ENCODE data around the gene NAALADL2.

NAALADL2 gene

GRCh38 chr3:175039875-175040274, 180.7 kb downstream of the NAALADL2 start:
- no peak for DNase-seq (ENCODE audit: extremely low read depth, low read depth)
- no peak for TF ChIP-seq CTCF (IDR thresholded peaks at IDR 0.05; ENCODE audit: low read depth, low read length)

- TF ChIP-seq CTCF (IDR thresholded peaks at IDR 0.05; ENCODE audit: low read depth, low read length), result no peak
- DNase-seq (ENCODE audit: extremely low read depth, low read depth), result no peak
Measured at GRCh38 chr3:175041369-175041768, 182.2 kb downstream of the NAALADL2 start.

GRCh38 chr3:175046601-175047000, 187.5 kb downstream of the NAALADL2 start:
- TF ChIP-seq CTCF (IDR thresholded peaks at IDR 0.05; ENCODE audit: low read depth, low read length), result no peak
- no peak for DNase-seq (ENCODE audit: extremely low read depth, low read depth)

GRCh38 chr3:175047786-175048185, 188.7 kb downstream of the NAALADL2 start:
- no peak for TF ChIP-seq CTCF (IDR thresholded peaks at IDR 0.05; ENCODE audit: low read depth, low read length)
- no peak for DNase-seq (ENCODE audit: extremely low read depth, low read depth)

- TF ChIP-seq CTCF (IDR thresholded peaks at IDR 0.05; ENCODE audit: low read depth, low read length), result no peak
- DNase-seq (ENCODE audit: extremely low read depth, low read depth), result no peak
Measured at GRCh38 chr3:175057401-175057800, 198.3 kb downstream of the NAALADL2 start.

- no peak for TF ChIP-seq CTCF (IDR thresholded peaks at IDR 0.05; ENCODE audit: low read depth, low read length)
- no peak for DNase-seq (ENCODE audit: extremely low read depth, low read depth)
Measured at GRCh38 chr3:175059788-175060187, 200.7 kb downstream of the NAALADL2 start.

GRCh38 chr3:175065497-175065896, 206.4 kb downstream of the NAALADL2 start:
- no peak for DNase-seq (ENCODE audit: extremely low read depth, low read depth)
- no peak for TF ChIP-seq CTCF (IDR thresholded peaks at IDR 0.05; ENCODE audit: low read depth, low read length)
